ENCODE results near the gene STAT5B. TPM values are rescaled to one million over a fixed set of nuclear protein-coding genes. Genes with fewer than 3 reads are reported as not detected.

The STAT5B gene
- total and polyA plus RNA-seq, 2 of the 8 experiments (the other 6 are each of a cell fraction or from before 2014, with no cell fraction given), result 35.3 to 52.6 TPM

GRCh38 chr17:42169351-42169750 lies 106.8 kb downstream of the STAT5B start:
- POLR2A ChIA-PET (ENCODE audit: partially characterized antibody), result interaction anchor here (0.6 kb wide), 1 partner anchor 49 kb away, joined by 3 read pairs; no protein-coding TSS in a partner anchor
- H3K36me3 ChIP-seq (ENCODE audit: control insufficient read depth in 2 of 4, insufficient read depth in 4 of 4, low read length in 3 of 4), result no peaks in the 10 kb centered on the region
- H2BK15ac ChIP-seq (ENCODE audit: low read length), result no peak overlapping the region
- TF ChIP-seq POU5F1 (IDR thresholded peaks at IDR 0.05; ENCODE audit: low read depth, low read length) (no peak), JUN (IDR thresholded peaks at IDR 0.05; ENCODE audit: low read depth, low read length) (no peak), SIX5 (IDR thresholded peaks at IDR 0.05; ENCODE audit: low read depth, low read length) (no peak), KDM4A (IDR thresholded peaks at IDR 0.05; ENCODE audit: low read depth, low read length, severe bottlenecking) (no peak)
- TF ChIP-seq, protein P1, sequence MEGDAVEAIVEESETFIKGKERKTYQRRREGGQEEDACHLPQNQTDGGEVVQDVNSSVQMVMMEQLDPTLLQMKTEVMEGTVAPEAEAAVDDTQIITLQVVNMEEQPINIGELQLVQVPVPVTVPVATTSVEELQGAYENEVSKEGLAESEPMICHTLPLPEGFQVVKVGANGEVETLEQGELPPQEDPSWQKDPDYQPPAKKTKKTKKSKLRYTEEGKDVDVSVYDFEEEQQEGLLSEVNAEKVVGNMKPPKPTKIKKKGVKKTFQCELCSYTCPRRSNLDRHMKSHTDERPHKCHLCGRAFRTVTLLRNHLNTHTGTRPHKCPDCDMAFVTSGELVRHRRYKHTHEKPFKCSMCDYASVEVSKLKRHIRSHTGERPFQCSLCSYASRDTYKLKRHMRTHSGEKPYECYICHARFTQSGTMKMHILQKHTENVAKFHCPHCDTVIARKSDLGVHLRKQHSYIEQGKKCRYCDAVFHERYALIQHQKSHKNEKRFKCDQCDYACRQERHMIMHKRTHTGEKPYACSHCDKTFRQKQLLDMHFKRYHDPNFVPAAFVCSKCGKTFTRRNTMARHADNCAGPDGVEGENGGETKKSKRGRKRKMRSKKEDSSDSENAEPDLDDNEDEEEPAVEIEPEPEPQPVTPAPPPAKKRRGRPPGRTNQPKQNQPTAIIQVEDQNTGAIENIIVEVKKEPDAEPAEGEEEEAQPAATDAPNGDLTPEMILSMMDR (IDR thresholded peaks at IDR 0.05; ENCODE audit: control extremely low read depth in 1 of 3, insufficient read depth in 1 of 3, low read depth in 1 of 3, low read length in 3 of 3), result no peak

More at GRCh38 chr17:42169351-42169750, 106.8 kb downstream of the STAT5B start:
- Histone ChIP-seq H3K79me1 (ENCODE audit: low read depth, low read length) (no peaks in the 10 kb centered on the region), H3K27me3 (replicated peaks in 1 of 4; ENCODE audit: control insufficient read depth in 3 of 4, extremely low read depth in 1 of 4, insufficient read depth in 3 of 4, low read length in 3 of 4) (no peaks in the 10 kb centered on the region), H2BK120ac (replicated peaks; ENCODE audit: low read depth, low read length) (no peak overlapping the region), H3K23me2 (ENCODE audit: low read depth, low read length) (no peaks in the 10 kb centered on the region), H3K4me3 (ENCODE audit: extremely low read depth in 1 of 4, insufficient read depth in 2 of 4, low read depth in 3 of 4, low read length in 4 of 4) (no peak overlapping the region), H3K79me2 (ENCODE audit: control insufficient read depth in 1 of 2, insufficient read depth in 2 of 2, low read length in 2 of 2) (no peaks in the 10 kb centered on the region), H3K23ac (ENCODE audit: insufficient read length) (no peak overlapping the region), H4K8ac (ENCODE audit: extremely low read depth, insufficient read depth, low read length) (no peak overlapping the region), H2BK12ac (ENCODE audit: low read depth, low read length) (no peak overlapping the region), H4K5ac (ENCODE audit: insufficient read length, low read depth, low read length) (no peak overlapping the region), H4K91ac (replicated peaks; ENCODE audit: insufficient read length, low read length) (no peak overlapping the region), H2AK5ac (ENCODE audit: low read depth, low read length) (no peak overlapping the region), H3K56ac (replicated peaks; ENCODE audit: insufficient read length, low read depth, low read length) (no peak overlapping the region), H3K4me1 (replicated peaks in 1 of 4; ENCODE audit: control insufficient read depth in 3 of 4, insufficient read depth in 4 of 4, low read length in 3 of 4) (no peaks in the 10 kb centered on the region), H3K9me3 (ENCODE audit: insufficient read depth in 2 of 2, low read depth in 1 of 2, low read length in 1 of 2) (no peaks in the 10 kb centered on the region), H2AFZ (ENCODE audit: low read length) (no peak overlapping the region), H4K20me1 (replicated peaks in 1 of 2; ENCODE audit: control insufficient read depth in 1 of 2, insufficient read depth in 2 of 2, low read length in 2 of 2) (no peaks in the 10 kb centered on the region), H3K4me2 (ENCODE audit: insufficient read depth in 1 of 2, low read depth in 2 of 2, low read length in 2 of 2) (no peak overlapping the region), H2BK20ac (ENCODE audit: low read length) (no peak overlapping the region), H2BK5ac (ENCODE audit: low read depth, low read length) (no peak overlapping the region), H3K9ac (replicated peaks in 1 of 4; ENCODE audit: extremely low read depth in 1 of 4, low read depth in 3 of 4, low read length in 3 of 4) (no peak overlapping the region), H3K27ac (ENCODE audit: low read depth, low read length) (no peak overlapping the region), H3K18ac (ENCODE audit: extremely low read depth, low read length) (no peak overlapping the region), H3K14ac (ENCODE audit: insufficient read length) (no peak overlapping the region), H3K4ac (replicated peaks; ENCODE audit: insufficient read length, low read depth, low read length) (no peak overlapping the region)
- DNase-seq (ENCODE audit: low read depth in 1 of 2, low spot score in 2 of 2), result no peak
- FAIRE-seq, result no peak
- CTCF ChIA-PET (ENCODE audit: partially characterized antibody), result interaction anchor here (1.4 to 3.9 kb wide), 2 partner anchors 12 to 103 kb away, joined by 3 to 21 read pairs; partner anchors contain the start of gene KCNH4
- WGBS, 2 experiments (ENCODE audit: extremely low coverage in 1 of 2, insufficient coverage in 1 of 2, insufficient read length in 1 of 2, insufficient replicate concordance in 2 of 2, low coverage in 1 of 2, low lambda C conversion rate in 2 of 2, missing lambda C conversion rate in 1 of 2), result 93% methylated on average over 29 of the region's 29 CpGs; no CpG with 5 or more reads in 1 of the 2 experiments

Measured in H1 (cell line).